BLaER1 treated with 17β-estradiol and CSF1 and Interleukin-3, amounts not matched to agents 10 nM and 100 nM (cell line): ENCODE data around the gene DVL2.

Experiments used
- H3K27ac ChIP-seq, 11 experiments: shearing (Covaris generic); formaldehyde crosslinking; 2 replicates each; pipeline ENCODE4 v1.8.1; 2022
- H3K27me3 ChIP-seq, 11 experiments: shearing (Covaris generic); formaldehyde crosslinking; 2 replicates each; pipeline ENCODE4 v1.8.1; 2022
- H3K36me3 ChIP-seq, 11 experiments: shearing (Covaris generic); formaldehyde crosslinking; 2 replicates each; pipeline ENCODE4 v1.8.1; 2022
- H3K4me1 ChIP-seq, 10 experiments: shearing (Covaris generic); formaldehyde crosslinking; 2 replicates each; pipeline ENCODE4 v1.8.1; 2022
- H3K4me2 ChIP-seq, 11 experiments: shearing (Covaris generic); formaldehyde crosslinking; 2 replicates each; pipeline ENCODE4 v1.8.1; 2022
- H3K4me3 ChIP-seq, 10 experiments: shearing (Covaris generic); formaldehyde crosslinking; 2 replicates each; pipeline ENCODE4 v1.8.1; 2022
- H3K9ac ChIP-seq, 11 experiments: shearing (Covaris generic); formaldehyde crosslinking; 2 replicates each; pipeline ENCODE4 v1.8.1; 2022
- H3K9me3 ChIP-seq, 11 experiments: shearing (Covaris generic); formaldehyde crosslinking; replicated peaks in 1 of 11; 2 replicates each; pipeline ENCODE4 v1.8.1; 2022
- H4K20me1 ChIP-seq, 11 experiments: shearing (Covaris generic); formaldehyde crosslinking; 2 replicates each; pipeline ENCODE4 v1.8.1; 2022
- Cebpa-rat ChIP-seq, 11 experiments: shearing (Covaris generic); IDR thresholded peaks; 2 replicates each; pipeline ENCODE4 v1.8.1; 2022

Gene DVL2

GRCh38 chr17:7208754-7209460, 25.4 kb downstream of the DVL2 start:
- peaks cover under 1 to 30% (median 3%) of the 10 kb centered on the region in 11 experiments; a peak in 20 of 22 replicates for H3K36me3 ChIP-seq
- TF ChIP-seq Cebpa-rat (IDR thresholded peaks at IDR 0.05) = no peak
- H3K4me2 ChIP-seq = peak overlapping the region in 3 of 11 experiments; percentile 5 to 38 (median 14); a peak in 2 of 22 replicates
- peak overlapping the region in 5 of 11 experiments; percentile 25 to 56 (median 32); a peak in 5 of 22 replicates for H3K9ac ChIP-seq
- H4K20me1 ChIP-seq = peaks cover 17 to 96% (median 80%) of the 10 kb centered on the region in 11 experiments; a peak in 19 of 22 replicates
- peak overlapping the region in 1 of 11 experiments; percentile 18; a peak in 2 of 22 replicates for H3K27ac ChIP-seq
- H3K27me3 ChIP-seq = no peaks in the 10 kb centered on the region
- H3K4me3 ChIP-seq = no peak overlapping the region
- peaks cover 48 to 86% (median 73%) of the 10 kb centered on the region in 10 experiments for H3K4me1 ChIP-seq
- no peaks in the 10 kb centered on the region for H3K9me3 ChIP-seq

DNA sequence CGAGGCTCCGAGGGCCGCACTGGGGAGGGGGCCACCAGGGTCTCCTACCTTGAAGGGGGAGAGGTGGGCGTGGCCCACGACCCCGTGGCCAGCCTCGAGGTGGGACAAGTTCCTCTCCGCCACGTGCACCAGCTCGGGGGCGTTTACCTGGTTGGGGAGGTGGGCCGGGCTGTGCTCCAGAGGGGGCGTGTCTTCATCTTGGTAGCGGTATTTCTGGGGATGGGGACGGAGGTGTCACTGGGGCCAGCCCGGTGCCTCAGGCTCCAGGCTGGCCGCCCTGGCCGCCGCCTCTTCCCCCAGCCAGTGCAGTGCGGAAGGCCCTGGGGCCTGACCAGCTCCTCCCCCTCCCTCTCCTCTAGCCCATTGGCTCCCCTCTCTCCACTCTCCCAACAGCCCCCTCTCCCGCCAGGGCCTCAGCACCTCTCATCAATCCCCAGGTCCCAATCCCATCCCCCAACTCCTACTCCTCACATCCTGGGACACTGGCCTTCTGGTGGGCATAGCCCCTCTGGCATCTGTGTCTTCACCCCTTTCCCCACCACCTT, 26.2 kb downstream of the DVL2 start:
- Histone ChIP-seq H3K27ac (no peak overlapping the region), H3K36me3 (peaks cover 8 to 38% (median 11%) of the 10 kb centered on the region in 11 experiments), H3K9me3 (no peaks in the 10 kb centered on the region), H3K4me2 (peak overlapping the region in 2 of 11 experiments; percentile 5 to 38; a peak in 1 of 22 replicates), H3K27me3 (no peaks in the 10 kb centered on the region), H3K4me1 (peaks cover 40 to 80% (median 66%) of the 10 kb centered on the region in 10 experiments), H3K9ac (peak overlapping the region in 2 of 11 experiments; percentile 5 to 56; a peak in 2 of 22 replicates), H4K20me1 (peaks cover 18 to 96% (median 80%) of the 10 kb centered on the region in 11 experiments; a peak in 20 of 22 replicates), H3K4me3 (no peak overlapping the region)
- no peak for TF ChIP-seq Cebpa-rat (IDR thresholded peaks at IDR 0.05)

DNA sequence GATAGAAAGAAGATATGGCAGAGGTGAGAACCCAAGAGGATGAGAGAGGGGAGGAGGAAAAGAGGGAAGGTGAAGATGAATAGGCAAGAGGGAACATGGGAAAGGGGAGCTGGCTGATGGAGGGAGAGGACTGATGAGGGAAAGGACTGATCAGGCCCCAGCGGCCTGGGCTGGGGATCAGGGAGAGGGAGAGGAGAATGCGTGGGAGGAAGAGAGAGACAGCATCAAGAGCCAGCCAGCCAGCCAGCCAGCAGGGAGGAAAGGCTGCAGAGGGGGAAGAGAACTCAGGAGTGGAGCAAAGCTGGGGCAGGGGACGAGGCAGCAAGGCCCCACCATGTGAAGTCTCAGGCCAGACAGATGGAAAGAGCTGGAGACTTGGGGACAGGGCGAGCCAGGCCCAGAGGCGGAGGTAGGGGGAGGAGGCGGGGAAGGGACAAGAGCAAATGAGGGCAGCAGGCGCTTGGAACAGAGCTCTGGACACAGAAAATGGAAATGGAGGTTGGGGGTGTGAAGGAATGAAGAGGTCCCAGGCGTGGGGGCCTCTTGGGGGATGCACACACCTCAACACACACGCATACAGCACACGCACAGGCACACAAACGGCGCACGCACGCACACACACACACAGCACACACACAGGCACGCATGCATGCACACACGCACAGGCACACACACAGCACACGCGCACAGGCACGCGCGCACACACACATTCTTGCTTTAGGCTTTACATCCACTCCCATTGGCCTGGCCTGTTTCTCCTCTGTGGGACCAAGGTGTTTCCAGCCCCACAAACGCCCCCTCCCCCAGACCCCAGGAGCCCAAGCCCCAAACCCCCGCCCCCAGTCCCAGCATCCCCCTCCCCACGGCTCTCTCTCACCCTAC, 27.0 kb downstream of the DVL2 start:
- TF ChIP-seq Cebpa-rat (IDR thresholded peaks at IDR 0.05) = no peak
- no peaks in the 10 kb centered on the region for H3K9me3 ChIP-seq
- H3K27ac ChIP-seq = peak overlapping the region in 1 of 11 experiments; percentile 29; a peak in 1 of 22 replicates
- H4K20me1 ChIP-seq = peaks cover 18 to 93% (median 75%) of the 10 kb centered on the region in 11 experiments; a peak in 20 of 22 replicates
- H3K4me3 ChIP-seq = no peak overlapping the region
- peaks cover 16 to 45% (median 19%) of the 10 kb centered on the region in 11 experiments for H3K36me3 ChIP-seq
- peaks cover 33 to 73% (median 59%) of the 10 kb centered on the region in 10 experiments for H3K4me1 ChIP-seq
- H3K4me2 ChIP-seq = peak overlapping the region in 6 of 11 experiments; percentile 3 to 42 (median 23); a peak in 8 of 22 replicates
- no peaks in the 10 kb centered on the region for H3K27me3 ChIP-seq
- H3K9ac ChIP-seq = peak overlapping the region in 2 of 11 experiments; percentile 18 to 28; a peak in 2 of 22 replicates

- peaks cover 34 to 62% (median 37%) of the 10 kb centered on the region in 11 experiments for H3K36me3 ChIP-seq
- peak overlapping the region in 10 of 11 experiments; percentile 53 to 78 (median 74); a peak in 19 of 22 replicates for H3K27ac ChIP-seq
- TF ChIP-seq Cebpa-rat (IDR thresholded peaks at IDR 0.05) = no peak
- no peaks in the 10 kb centered on the region for H3K9me3 ChIP-seq
- peak overlapping the region; percentile 60 to 94 (median 85) for H3K4me2 ChIP-seq
- H4K20me1 ChIP-seq = peaks cover 17 to 77% (median 62%) of the 10 kb centered on the region in 11 experiments; a peak in 20 of 22 replicates
- peak overlapping the region; percentile 42 to 68 (median 54); a peak in 14 of 20 replicates for H3K4me3 ChIP-seq
- peaks cover 26 to 61% (median 50%) of the 10 kb centered on the region in 10 experiments for H3K4me1 ChIP-seq
- H3K27me3 ChIP-seq = no peaks in the 10 kb centered on the region
- peak overlapping the region; percentile 59 to 76 (median 69); a peak in 16 of 22 replicates for H3K9ac ChIP-seq
These were observed 28.8 kb downstream of the DVL2 start for GRCh38 chr17:7205561-7205960.

DNA sequence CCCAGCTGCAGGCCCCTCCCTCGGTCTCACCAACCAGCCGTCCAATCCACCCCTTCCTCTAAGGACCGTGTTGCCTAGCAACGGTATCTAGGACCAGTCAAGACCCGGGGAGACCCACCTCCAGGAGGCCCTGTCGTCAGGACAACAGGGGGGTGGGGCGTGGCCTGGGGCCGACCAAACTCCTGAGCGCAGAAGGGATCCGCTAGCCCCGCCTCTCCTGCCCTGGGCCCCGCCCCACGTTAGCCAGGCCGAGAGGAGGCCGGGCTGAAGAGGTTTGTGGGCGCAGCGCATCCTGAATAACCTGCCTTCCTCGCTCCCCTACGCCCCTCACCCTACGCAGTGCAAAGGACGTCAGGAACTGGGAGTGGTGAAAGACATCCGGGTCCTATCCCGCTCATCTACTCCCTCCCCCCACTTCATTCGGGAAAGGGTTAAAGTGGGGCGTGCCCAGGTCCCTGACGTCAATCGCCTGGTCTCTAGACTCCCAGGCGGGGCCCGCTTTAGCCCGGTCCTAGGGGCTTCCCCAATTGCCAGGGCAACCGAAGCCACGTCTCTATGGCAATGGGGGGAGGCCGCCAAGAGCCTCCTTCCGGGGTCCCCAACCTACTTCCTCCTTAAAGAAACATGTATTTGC, 29.4 kb downstream of the DVL2 start:
- H3K4me3 ChIP-seq = peak overlapping the region; percentile 42 to 68 (median 54)
- H3K9me3 ChIP-seq = no peaks in the 10 kb centered on the region
- peaks cover 40 to 62% (median 43%) of the 10 kb centered on the region in 11 experiments for H3K36me3 ChIP-seq
- no peaks in the 10 kb centered on the region for H3K27me3 ChIP-seq
- H4K20me1 ChIP-seq = peaks cover 14 to 71% (median 55%) of the 10 kb centered on the region in 11 experiments; a peak in 19 of 22 replicates
- H3K4me1 ChIP-seq = peaks cover 26 to 56% (median 47%) of the 10 kb centered on the region in 10 experiments
- H3K9ac ChIP-seq = peak overlapping the region; percentile 59 to 76 (median 69)
- no peak for TF ChIP-seq Cebpa-rat (IDR thresholded peaks at IDR 0.05)
- H3K27ac ChIP-seq = peak overlapping the region; percentile 33 to 78 (median 74); a peak in 21 of 22 replicates
- H3K4me2 ChIP-seq = peak overlapping the region; percentile 60 to 94 (median 85)

GRCh38 chr17:7204336-7204735, 30.0 kb downstream of the DVL2 start:
- Histone ChIP-seq H3K27me3 (no peaks in the 10 kb centered on the region), H3K27ac (peak overlapping the region in 10 of 11 experiments; percentile 53 to 78 (median 74); a peak in 20 of 22 replicates), H4K20me1 (peaks cover 14 to 65% (median 49%) of the 10 kb centered on the region in 11 experiments; a peak in 19 of 22 replicates), H3K4me2 (peak overlapping the region; percentile 60 to 94 (median 85)), H3K9ac (peak overlapping the region; percentile 59 to 76 (median 69); a peak in 20 of 22 replicates), H3K36me3 (peaks cover 45 to 66% (median 49%) of the 10 kb centered on the region in 11 experiments), H3K9me3 (no peaks in the 10 kb centered on the region), H3K4me1 (peaks cover 26 to 52% (median 47%) of the 10 kb centered on the region in 10 experiments), H3K4me3 (peak overlapping the region in 9 of 10 experiments; percentile 42 to 68 (median 54); a peak in 18 of 20 replicates)
- no peak for TF ChIP-seq Cebpa-rat (IDR thresholded peaks at IDR 0.05)

- peaks cover 13 to 56% (median 40%) of the 10 kb centered on the region in 11 experiments; a peak in 18 of 22 replicates for H4K20me1 ChIP-seq
- no peak overlapping the region for H3K4me3 ChIP-seq
- peaks cover 53 to 66% (median 57%) of the 10 kb centered on the region in 11 experiments for H3K36me3 ChIP-seq
- H3K27me3 ChIP-seq = no peaks in the 10 kb centered on the region
- H3K4me2 ChIP-seq = no peak overlapping the region
- peak overlapping the region in 1 of 11 experiments; percentile 78; a peak in 1 of 22 replicates for H3K27ac ChIP-seq
- H3K9me3 ChIP-seq = no peaks in the 10 kb centered on the region
- TF ChIP-seq Cebpa-rat (IDR thresholded peaks at IDR 0.05) = no peak
- no peak overlapping the region; a peak in 1 of 22 replicates for H3K9ac ChIP-seq
- peaks cover 26 to 46% (median 41%) of the 10 kb centered on the region in 10 experiments for H3K4me1 ChIP-seq
These were observed 30.9 kb downstream of the DVL2 start for GRCh38 chr17:7203391-7203790.
